Measurements from ENCODE around the gene ZNF296.

- no peak for TF ChIP-seq CTCF (IDR thresholded peaks at IDR 0.05)
- no peak for TF ChIP-seq EZH2 (IDR thresholded peaks at IDR 0.05)
- no peak for TF ChIP-seq EZH2phosphoT487 (IDR thresholded peaks at IDR 0.05)
These were observed 37.8 kb upstream of the ZNF296 start for GRCh38 chr19:45114116-45114515.

All from neural progenitor cell (in vitro differentiated cells).